H9 (cell line): ENCODE results near the gene RPIA. TPM values are rescaled to one million over a fixed set of nuclear protein-coding genes. Genes with fewer than 3 reads are reported as not detected.

ENCODE experiments used
- DNase-seq: peaks from one replicate; pipeline ENCODE4 v3.0.0-alpha.2; 2017
- H2AFZ ChIP-seq: one replicate; pipeline ENCODE4 v1.6.1; 2013; ENCODE audit warnings: mild to moderate bottlenecking, low read length, control low read depth, moderate library complexity
- H2AK5ac ChIP-seq: 2 replicates; pipeline ENCODE4 v1.6.1; 2013; ENCODE audit warnings: low read length, control low read depth, mixed read lengths; ENCODE audit not compliant: insufficient read length
- H2BK120ac ChIP-seq: one replicate; pipeline ENCODE4 v1.6.1; 2013; ENCODE audit warnings: low read depth, mild to moderate bottlenecking, low read length, control low read depth, inconsistent platforms; ENCODE audit not compliant: poor library complexity, severe bottlenecking
- H2BK12ac ChIP-seq: 2 replicates; pipeline ENCODE4 v1.6.1; 2013; ENCODE audit warnings: low read length, control low read depth, mixed read lengths, low read depth; ENCODE audit not compliant: insufficient read length
- H2BK15ac ChIP-seq: 2 replicates; pipeline ENCODE4 v1.6.1; 2013; ENCODE audit warnings: low read depth, low read length, control low read depth
- H2BK20ac ChIP-seq: one replicate; pipeline ENCODE4 v1.6.1; 2013; ENCODE audit warnings: low read depth, mild to moderate bottlenecking, low read length, control low read depth, inconsistent platforms; ENCODE audit not compliant: poor library complexity, severe bottlenecking
- H2BK5ac ChIP-seq: 2 replicates; pipeline ENCODE4 v1.6.1; 2013; ENCODE audit warnings: low read length, control low read depth, mixed read lengths; ENCODE audit not compliant: insufficient read length
- H3K14ac ChIP-seq: 2 replicates; pipeline ENCODE4 v1.6.1; 2013; ENCODE audit warnings: low read length, control low read depth; ENCODE audit not compliant: insufficient read depth
- H3K18ac ChIP-seq: 2 replicates; pipeline ENCODE4 v1.6.1; 2013; ENCODE audit warnings: low read depth, mild to moderate bottlenecking, mixed read lengths, low read length, control low read depth; ENCODE audit not compliant: insufficient read length
- H3K23ac ChIP-seq: 2 replicates; pipeline ENCODE4 v1.6.1; 2013; ENCODE audit warnings: low read length, control low read depth, mixed read lengths, low read depth; ENCODE audit not compliant: insufficient read length
- H3K23me2 ChIP-seq: 2 replicates; pipeline ENCODE4 v1.6.1; 2013; ENCODE audit warnings: low read depth, mild to moderate bottlenecking, mixed read lengths, low read length, control low read depth; ENCODE audit not compliant: insufficient read length, poor library complexity, severe bottlenecking
- H3K27ac ChIP-seq: 2 replicates; pipeline ENCODE4 v1.5.1; 2013; ENCODE audit warnings: low read length, control low read depth, mixed read lengths, low read depth; ENCODE audit not compliant: insufficient read length
- H3K27me3 ChIP-seq: 2 replicates; pipeline ENCODE4 v1.6.1; 2013; ENCODE audit warnings: low read length, control low read depth, inconsistent platforms; ENCODE audit not compliant: insufficient read depth
- H3K4ac ChIP-seq: 2 replicates; pipeline ENCODE4 v1.6.1; 2013; ENCODE audit warnings: low read depth, mild to moderate bottlenecking, control low read depth, inconsistent platforms, low read length, moderate library complexity
- H3K4me1 ChIP-seq: 2 replicates; pipeline ENCODE4 v1.6.1; 2013; ENCODE audit warnings: low read length, control low read depth, inconsistent platforms; ENCODE audit not compliant: insufficient read depth
- H3K4me2 ChIP-seq: 2 replicates; pipeline ENCODE4 v1.6.1; 2013; ENCODE audit warnings: low read length, control low read depth, mixed read lengths; ENCODE audit not compliant: insufficient read length, insufficient read depth
- H3K56ac ChIP-seq: 2 replicates; pipeline ENCODE4 v1.6.1; 2013; ENCODE audit warnings: low read depth, mild to moderate bottlenecking, mixed read lengths, low read length, control low read depth; ENCODE audit not compliant: insufficient read length
- H3K79me1 ChIP-seq: 2 replicates; pipeline ENCODE4 v1.6.1; 2013; ENCODE audit warnings: low read depth, mild to moderate bottlenecking, moderate library complexity, low read length, control low read depth, inconsistent platforms; ENCODE audit not compliant: insufficient read depth, poor library complexity, severe bottlenecking
- H3K79me2 ChIP-seq: 2 replicates; pipeline ENCODE4 v1.6.1; 2013; ENCODE audit warnings: low read length, control low read depth, inconsistent platforms; ENCODE audit not compliant: insufficient read depth
- H3K9ac ChIP-seq: 2 replicates; pipeline ENCODE4 v1.6.1; 2013; ENCODE audit warnings: low read length, control low read depth, mixed read lengths; ENCODE audit not compliant: insufficient read length; ENCODE audit errors: extremely low read depth
- H3K9me3 ChIP-seq: one replicate; pipeline ENCODE4 v1.6.1; 2013; ENCODE audit warnings: low read depth, low read length, inconsistent platforms; ENCODE audit not compliant: control insufficient read depth
- H3T11ph ChIP-seq: one replicate; pipeline ENCODE4 v1.6.1; 2013; ENCODE audit warnings: mild to moderate bottlenecking, low read length, control low read depth, inconsistent platforms
- H4K20me1 ChIP-seq: one replicate; pipeline ENCODE4 v1.6.1; 2013; ENCODE audit not compliant: control insufficient read depth, insufficient read length, insufficient read depth
- H4K5ac ChIP-seq: 2 replicates; pipeline ENCODE4 v1.6.1; 2013; ENCODE audit warnings: low read depth, mild to moderate bottlenecking, mixed read lengths, low read length, control low read depth; ENCODE audit not compliant: insufficient read length
- H4K8ac ChIP-seq: replicated peaks from 2 replicates; pipeline ENCODE4 v1.6.1; 2013; ENCODE audit warnings: low read length, control low read depth, mixed read lengths, low read depth; ENCODE audit not compliant: insufficient read length
- H4K91ac ChIP-seq: 2 replicates; pipeline ENCODE4 v1.6.1; 2013; ENCODE audit warnings: low read depth, mild to moderate bottlenecking, moderate library complexity, mixed read lengths, low read length, control low read depth; ENCODE audit not compliant: insufficient read length
- H3K27ac Mint-ChIP-seq, 3 experiments: 2 replicates in 2 of 3; 3 replicates in 1 of 3; pipeline ENCODE4 v1.8.0; 2020 to 2021; ENCODE audit warnings: mixed read lengths in 3 of 3, mild to moderate bottlenecking in 1 of 3, moderate library complexity in 1 of 3
- H3K27me3 Mint-ChIP-seq: 2 replicates; pipeline ENCODE4 v1.8.0; 2021; ENCODE audit warnings: low read depth, mild to moderate bottlenecking, moderate library complexity, mixed read lengths
- H3K36me3 Mint-ChIP-seq, 3 experiments: 2 replicates in 2 of 3; 3 replicates in 1 of 3; pipeline ENCODE4 v1.8.0; 2020 to 2021; ENCODE audit warnings: low read depth in 3 of 3, mixed read lengths in 3 of 3; ENCODE audit not compliant: insufficient read depth in 1 of 3
- H3K4me1 Mint-ChIP-seq, 2 experiments: 2 replicates each; pipeline ENCODE4 v1.8.0; 2020; ENCODE audit warnings: mixed read lengths in 2 of 2
- H3K4me3 Mint-ChIP-seq, 2 experiments: 2 replicates in 1 of 2; 3 replicates in 1 of 2; pipeline ENCODE4 v1.8.0; 2020 to 2021; ENCODE audit warnings: mild to moderate bottlenecking in 2 of 2, mixed read lengths in 2 of 2, moderate library complexity in 1 of 2
- H3K9me3 Mint-ChIP-seq, 2 experiments: 2 replicates in 1 of 2; 3 replicates in 1 of 2; pipeline ENCODE4 v1.8.0; 2020; ENCODE audit warnings: mild to moderate bottlenecking in 2 of 2, mixed read lengths in 2 of 2, moderate library complexity in 1 of 2
- WGBS: extraction: QIAGEN DNeasy Blood & Tissue Kit; methylation state at CpG from one replicate; pipeline ENCODE4 v1.1.7; 2013; ENCODE audit warnings: missing lambda C conversion rate, low lambda C conversion rate, mixed read lengths; ENCODE audit not compliant: insufficient read length; ENCODE audit errors: extremely low coverage; 5-methylcytosine and 5-hydroxymethylcytosine counted together
- total RNA-seq: library from RNA; stranded (reverse); gene quantifications from 2 replicates; pipeline ENCODE4 v1.2.1, GENCODE V29; 2021
- TF ChIP-seq, protein P1 (sequence below): fragments of 200-600 bp; sonication (generic); conservative IDR thresholded peaks from 3 replicates; pipeline ENCODE4 v1.8.0; 2021; ENCODE audit warnings: antibody characterized with exemption, mild to moderate bottlenecking

The RPIA gene
- total RNA-seq, 1 experiment from 2014 or later, result 18.6 TPM

GRCh38 chr2:88739985-88740600 lies 48.6 kb downstream of the RPIA start:
- no peak overlapping the region for H3K4me2 ChIP-seq
- H4K5ac ChIP-seq, result no peak overlapping the region
- no peak overlapping the region for H2BK15ac ChIP-seq
- WGBS, result no CpG with 5 or more reads among the region's 7 CpGs
- no peak overlapping the region for H3K56ac ChIP-seq
- H3K9me3 ChIP-seq, result no peaks in the 10 kb centered on the region
- H3K27me3 ChIP-seq, result no peaks in the 10 kb centered on the region
- no peak overlapping the region for H3K23ac ChIP-seq
- H3K27ac Mint-ChIP-seq, result peak overlapping the region in 1 of 3 experiments; percentile 45; a peak in 1 of 7 replicates
- peak; percentile 77 for DNase-seq
- H2BK5ac ChIP-seq, result no peak overlapping the region
- H4K20me1 ChIP-seq, result no peaks in the 10 kb centered on the region
- no peak overlapping the region for H3T11ph ChIP-seq
- no peak overlapping the region for H3K18ac ChIP-seq
- H4K8ac ChIP-seq, result no peak overlapping the region
- H3K27ac ChIP-seq, result no peak overlapping the region
- H2AK5ac ChIP-seq, result no peak overlapping the region
- peaks cover 10 to 15% of the 10 kb centered on the region in 2 experiments for H3K4me1 Mint-ChIP-seq
- H3K4me3 Mint-ChIP-seq, result no peak overlapping the region
- H3K36me3 Mint-ChIP-seq, result peaks cover 57 to 68% (median 66%) of the 10 kb centered on the region in 3 experiments
- TF ChIP-seq, protein P1, sequence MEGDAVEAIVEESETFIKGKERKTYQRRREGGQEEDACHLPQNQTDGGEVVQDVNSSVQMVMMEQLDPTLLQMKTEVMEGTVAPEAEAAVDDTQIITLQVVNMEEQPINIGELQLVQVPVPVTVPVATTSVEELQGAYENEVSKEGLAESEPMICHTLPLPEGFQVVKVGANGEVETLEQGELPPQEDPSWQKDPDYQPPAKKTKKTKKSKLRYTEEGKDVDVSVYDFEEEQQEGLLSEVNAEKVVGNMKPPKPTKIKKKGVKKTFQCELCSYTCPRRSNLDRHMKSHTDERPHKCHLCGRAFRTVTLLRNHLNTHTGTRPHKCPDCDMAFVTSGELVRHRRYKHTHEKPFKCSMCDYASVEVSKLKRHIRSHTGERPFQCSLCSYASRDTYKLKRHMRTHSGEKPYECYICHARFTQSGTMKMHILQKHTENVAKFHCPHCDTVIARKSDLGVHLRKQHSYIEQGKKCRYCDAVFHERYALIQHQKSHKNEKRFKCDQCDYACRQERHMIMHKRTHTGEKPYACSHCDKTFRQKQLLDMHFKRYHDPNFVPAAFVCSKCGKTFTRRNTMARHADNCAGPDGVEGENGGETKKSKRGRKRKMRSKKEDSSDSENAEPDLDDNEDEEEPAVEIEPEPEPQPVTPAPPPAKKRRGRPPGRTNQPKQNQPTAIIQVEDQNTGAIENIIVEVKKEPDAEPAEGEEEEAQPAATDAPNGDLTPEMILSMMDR, result peak; percentile 94
- H3K9ac ChIP-seq, result no peak overlapping the region
- H3K14ac ChIP-seq, result no peak overlapping the region
- no peaks in the 10 kb centered on the region for H3K4me1 ChIP-seq
- H3K79me1 ChIP-seq, result no peaks in the 10 kb centered on the region
- no peak overlapping the region for H4K91ac ChIP-seq
- no peak overlapping the region for H3K4ac ChIP-seq
- no peak overlapping the region for H2BK12ac ChIP-seq
- no peaks in the 10 kb centered on the region for H3K79me2 ChIP-seq
- no peak overlapping the region for H2AFZ ChIP-seq
- H3K9me3 Mint-ChIP-seq, result peaks cover 3 to 17% of the 10 kb centered on the region in 2 experiments
- no peak overlapping the region for H2BK20ac ChIP-seq
- no peaks in the 10 kb centered on the region for H3K23me2 ChIP-seq
- H2BK120ac ChIP-seq, result no peak overlapping the region
- H3K27me3 Mint-ChIP-seq, result no peaks in the 10 kb centered on the region
